ENCODE measurements around the gene LRRC8E. TPM values are rescaled to one million over a fixed set of nuclear protein-coding genes. Genes with fewer than 3 reads are reported as not detected.
A peak's percentile ranks its signal among the peaks of the same experiment; 100 is the strongest.

LRRC8E gene
- total RNA-seq, 1 experiment from 2014 or later = 10.3 TPM

GRCh38 chr19:7947939-7948338 lies 59.6 kb downstream of the LRRC8E start:
- intact Hi-C loops (cut with micrococcal nuclease) = no loop called here
- Mint-ChIP-seq H3K4me1 (ENCODE audit: insufficient read depth, unreplicated experiment) (peaks cover 8% of the 10 kb centered on the region), H3K9me3 (ENCODE audit: unreplicated experiment) (no peaks in the 10 kb centered on the region), H3K27me3 (ENCODE audit: insufficient read depth, unreplicated experiment) (no peaks in the 10 kb centered on the region), H3K36me3 (ENCODE audit: insufficient read depth, unreplicated experiment) (peaks cover 15% of the 10 kb centered on the region), H3K4me3 (ENCODE audit: unreplicated experiment) (no peak overlapping the region), H3K27ac (ENCODE audit: low read depth, unreplicated experiment) (no peak overlapping the region)
- DNase-seq (ENCODE audit: unreplicated experiment) = peak; percentile 40
- TF ChIP-seq CTCF (IDR thresholded peaks at IDR 0.05; ENCODE audit: unreplicated experiment) = no peak
- BruUV-seq (replicated peaks) = no TSS peak
- POLR2A ChIA-PET = no interaction called here
- CTCF ChIA-PET = interaction anchor here (1.2 kb wide), 1 partner anchor 54 kb away, joined by 4 read pairs; no protein-coding TSS in a partner anchor

Other genes with a start within 250 kb of the LRRC8E start
- not detected in 2 replicates for gene RETN, start 219.5 kb upstream of the LRRC8E start, total RNA-seq (2022)
- gene MCEMP1, start 211.4 kb upstream of the LRRC8E start, total RNA-seq (2022) = 0.44 TPM in 1 of 2 replicates, not detected in the other
- 123 and 155 TPM in 2 replicates for gene TRAPPC5, start 207.7 kb upstream of the LRRC8E start, total RNA-seq (2022)
- gene FCER2, start 186.4 kb upstream of the LRRC8E start, total RNA-seq (2022) = not detected in 2 replicates
- gene CLEC4G, start 156.4 kb upstream of the LRRC8E start, total RNA-seq (2022) = not detected in 2 replicates
- gene CD209, start 141.0 kb upstream of the LRRC8E start, total RNA-seq (2022) = not detected in 2 replicates
- not detected in 2 replicates for gene CLEC4M, start 125.3 kb upstream of the LRRC8E start, total RNA-seq (2022)
- 23.6 and 25.7 TPM in 2 replicates for gene EVI5L, start 58.3 kb upstream of the LRRC8E start, total RNA-seq (2022)
- gene PRR36, start 14.1 kb upstream of the LRRC8E start, total RNA-seq (2022) = 0.10 and 0.26 TPM in 2 replicates
- gene MAP2K7, start 15.4 kb downstream of the LRRC8E start, total RNA-seq (2022) = 30.5 and 36.3 TPM in 2 replicates
- gene TGFBR3L, start 26.3 kb downstream of the LRRC8E start, total RNA-seq (2022) = 3.3 and 4.5 TPM in 2 replicates
- 24.1 and 27.1 TPM in 2 replicates for gene SNAPC2, start 31.8 kb downstream of the LRRC8E start, total RNA-seq (2022)
- 4.0 and 5.2 TPM in 2 replicates for gene CTXN1, start 37.6 kb downstream of the LRRC8E start, total RNA-seq (2022)
- 91.3 and 142 TPM in 2 replicates for gene TIMM44, start 55.2 kb downstream of the LRRC8E start, total RNA-seq (2022)
- gene ELAVL1, start 117.1 kb downstream of the LRRC8E start, total RNA-seq (2022) = 53.7 and 58.1 TPM in 2 replicates
- not detected in 2 replicates for gene CCL25, start 164.2 kb downstream of the LRRC8E start, total RNA-seq (2022)

Measured in MCF 10A (cell line).